ENCODE measurements around the gene GPR62. TPM values are rescaled to one million over a fixed set of nuclear protein-coding genes. Genes with fewer than 3 reads are reported as not detected.

GPR62 gene
- polyA plus RNA-seq, 1 donor: 0.18 TPM

GRCh38 chr3:51955893-51956770 is 951 bp downstream of the GPR62 start:
- Histone ChIP-seq H3K4me3 (ENCODE audit: low read length) (no peak overlapping the region), H3K27ac (ENCODE audit: low read length) (no peak overlapping the region), H3K27me3 (ENCODE audit: control insufficient read depth, insufficient read depth, low read length) (peaks cover 23% of the 10 kb centered on the region), H3K4me1 (ENCODE audit: control insufficient read depth, insufficient read depth, low read length) (peaks cover 4% of the 10 kb centered on the region), H3K36me3 (ENCODE audit: control insufficient read depth, insufficient read depth, low read length) (peaks cover 12% of the 10 kb centered on the region), H3K9me3 (ENCODE audit: control insufficient read depth, low read depth, low read length) (peaks cover 9% of the 10 kb centered on the region)
- DNase-seq: peak; percentile 42 to 71
- WGBS (ENCODE audit: insufficient coverage, low lambda C conversion rate): no CpG with 5 or more reads among the region's 97 CpGs

- no peak for DNase-seq
- H3K27ac ChIP-seq (ENCODE audit: low read length): no peak overlapping the region
- H3K27me3 ChIP-seq (ENCODE audit: control insufficient read depth, insufficient read depth, low read length): peaks cover 23% of the 10 kb centered on the region
- peaks cover 9% of the 10 kb centered on the region for H3K9me3 ChIP-seq (ENCODE audit: control insufficient read depth, low read depth, low read length)
- H3K4me3 ChIP-seq (ENCODE audit: low read length): no peak overlapping the region
- peaks cover 12% of the 10 kb centered on the region for H3K36me3 ChIP-seq (ENCODE audit: control insufficient read depth, insufficient read depth, low read length)
- no CpG with 5 or more reads among the region's 15 CpGs for WGBS (ENCODE audit: insufficient coverage, low lambda C conversion rate)
- H3K4me1 ChIP-seq (ENCODE audit: control insufficient read depth, insufficient read depth, low read length): peaks cover 17% of the 10 kb centered on the region
These were observed 2.5 kb downstream of the GPR62 start for GRCh38 chr3:51957520-51958205.

- DNase-seq: no peak
- H3K4me3 ChIP-seq (ENCODE audit: low read length): no peak overlapping the region
- peaks cover 12% of the 10 kb centered on the region for H3K36me3 ChIP-seq (ENCODE audit: control insufficient read depth, insufficient read depth, low read length)
- H3K9me3 ChIP-seq (ENCODE audit: control insufficient read depth, low read depth, low read length): peaks cover 9% of the 10 kb centered on the region
- no CpG with 5 or more reads among the region's 20 CpGs for WGBS (ENCODE audit: insufficient coverage, low lambda C conversion rate)
- H3K27me3 ChIP-seq (ENCODE audit: control insufficient read depth, insufficient read depth, low read length): peaks cover 17% of the 10 kb centered on the region
- peaks cover 19% of the 10 kb centered on the region for H3K4me1 ChIP-seq (ENCODE audit: control insufficient read depth, insufficient read depth, low read length)
- no peak overlapping the region for H3K27ac ChIP-seq (ENCODE audit: low read length)
These were observed 3.7 kb downstream of the GPR62 start for GRCh38 chr3:51958603-51959521.

GRCh38 chr3:51959651-51960050 is 4.5 kb downstream of the GPR62 start:
- no peak overlapping the region for H3K4me3 ChIP-seq (ENCODE audit: low read length)
- peaks cover 10% of the 10 kb centered on the region for H3K27me3 ChIP-seq (ENCODE audit: control insufficient read depth, insufficient read depth, low read length)
- H3K9me3 ChIP-seq (ENCODE audit: control insufficient read depth, low read depth, low read length): peaks cover 9% of the 10 kb centered on the region
- WGBS (ENCODE audit: insufficient coverage, low lambda C conversion rate): no CpG with 5 or more reads among the region's 7 CpGs
- no peak overlapping the region for H3K27ac ChIP-seq (ENCODE audit: low read length)
- no peak for DNase-seq
- H3K36me3 ChIP-seq (ENCODE audit: control insufficient read depth, insufficient read depth, low read length): peaks cover 12% of the 10 kb centered on the region
- H3K4me1 ChIP-seq (ENCODE audit: control insufficient read depth, insufficient read depth, low read length): peaks cover 19% of the 10 kb centered on the region

- peaks cover 2% of the 10 kb centered on the region for H3K27me3 ChIP-seq (ENCODE audit: control insufficient read depth, insufficient read depth, low read length)
- no peak overlapping the region for H3K27ac ChIP-seq (ENCODE audit: low read length)
- no peak overlapping the region for H3K4me3 ChIP-seq (ENCODE audit: low read length)
- no CpG with 5 or more reads among the region's 10 CpGs for WGBS (ENCODE audit: insufficient coverage, low lambda C conversion rate)
- DNase-seq: no peak
- H3K9me3 ChIP-seq (ENCODE audit: control insufficient read depth, low read depth, low read length): peaks cover 5% of the 10 kb centered on the region
- peaks cover 19% of the 10 kb centered on the region for H3K4me1 ChIP-seq (ENCODE audit: control insufficient read depth, insufficient read depth, low read length)
- peaks cover 12% of the 10 kb centered on the region for H3K36me3 ChIP-seq (ENCODE audit: control insufficient read depth, insufficient read depth, low read length)
These were observed 5.2 kb downstream of the GPR62 start for GRCh38 chr3:51960386-51960785.

GRCh38 chr3:51961011-51961410 is 5.8 kb downstream of the GPR62 start:
- Histone ChIP-seq H3K27me3 (ENCODE audit: control insufficient read depth, insufficient read depth, low read length) (no peaks in the 10 kb centered on the region), H3K27ac (ENCODE audit: low read length) (no peak overlapping the region), H3K4me1 (ENCODE audit: control insufficient read depth, insufficient read depth, low read length) (peaks cover 19% of the 10 kb centered on the region), H3K4me3 (ENCODE audit: low read length) (no peak overlapping the region), H3K9me3 (ENCODE audit: control insufficient read depth, low read depth, low read length) (peaks cover 2% of the 10 kb centered on the region), H3K36me3 (ENCODE audit: control insufficient read depth, insufficient read depth, low read length) (peaks cover 12% of the 10 kb centered on the region)
- DNase-seq: no peak
- no CpG with 5 or more reads among the region's 18 CpGs for WGBS (ENCODE audit: insufficient coverage, low lambda C conversion rate)

GRCh38 chr3:51961602-51962569 is 6.7 kb downstream of the GPR62 start:
- peak; percentile 40 to 66 for DNase-seq
- Histone ChIP-seq H3K4me3 (ENCODE audit: low read length) (no peak overlapping the region), H3K9me3 (ENCODE audit: control insufficient read depth, low read depth, low read length) (no peaks in the 10 kb centered on the region), H3K36me3 (ENCODE audit: control insufficient read depth, insufficient read depth, low read length) (peaks cover 12% of the 10 kb centered on the region), H3K27me3 (ENCODE audit: control insufficient read depth, insufficient read depth, low read length) (no peaks in the 10 kb centered on the region), H3K4me1 (ENCODE audit: control insufficient read depth, insufficient read depth, low read length) (peaks cover 25% of the 10 kb centered on the region), H3K27ac (ENCODE audit: low read length) (peak overlapping the region; percentile 59)
- no CpG with 5 or more reads among the region's 9 CpGs for WGBS (ENCODE audit: insufficient coverage, low lambda C conversion rate)

- peaks cover 9% of the 10 kb centered on the region for H3K36me3 ChIP-seq (ENCODE audit: control insufficient read depth, insufficient read depth, low read length)
- H3K4me3 ChIP-seq (ENCODE audit: low read length): no peak overlapping the region
- peak in 1 of 2 donors; percentile 27 for DNase-seq
- H3K27ac ChIP-seq (ENCODE audit: low read length): no peak overlapping the region
- H3K27me3 ChIP-seq (ENCODE audit: control insufficient read depth, insufficient read depth, low read length): no peaks in the 10 kb centered on the region
- peaks cover 26% of the 10 kb centered on the region for H3K4me1 ChIP-seq (ENCODE audit: control insufficient read depth, insufficient read depth, low read length)
- WGBS (ENCODE audit: insufficient coverage, low lambda C conversion rate): no CpG with 5 or more reads among the region's 6 CpGs
- no peaks in the 10 kb centered on the region for H3K9me3 ChIP-seq (ENCODE audit: control insufficient read depth, low read depth, low read length)
These were observed 7.8 kb downstream of the GPR62 start for GRCh38 chr3:51962854-51963530.

GRCh38 chr3:51963951-51964451 is 8.8 kb downstream of the GPR62 start:
- no CpG with 5 or more reads among the region's 12 CpGs for WGBS (ENCODE audit: insufficient coverage, low lambda C conversion rate)
- H3K27me3 ChIP-seq (ENCODE audit: control insufficient read depth, insufficient read depth, low read length): no peaks in the 10 kb centered on the region
- no peaks in the 10 kb centered on the region for H3K9me3 ChIP-seq (ENCODE audit: control insufficient read depth, low read depth, low read length)
- H3K4me3 ChIP-seq (ENCODE audit: low read length): no peak overlapping the region
- DNase-seq: no peak
- H3K27ac ChIP-seq (ENCODE audit: low read length): no peak overlapping the region
- peaks cover 30% of the 10 kb centered on the region for H3K4me1 ChIP-seq (ENCODE audit: control insufficient read depth, insufficient read depth, low read length)
- peaks cover 8% of the 10 kb centered on the region for H3K36me3 ChIP-seq (ENCODE audit: control insufficient read depth, insufficient read depth, low read length)
